BJ (cell line): ENCODE measurements around the gene ANKMY2. TPM values are rescaled to one million over a fixed set of nuclear protein-coding genes. Genes with fewer than 3 reads are reported as not detected.

Source experiments
- CTCF ChIA-PET: fragments of 350-600 bp; formaldehyde crosslinking; extraction: SDS; loops from one replicate; lab custom pipeline; 2021; ENCODE audit warnings: antibody characterized with exemption, inconsistent platforms; lab: Yijun Ruan, JAX
- POLR2A ChIA-PET: fragments of 300-600 bp; sonication (Branson Sonifier 250); formaldehyde crosslinking; extraction: SDS; loops from one replicate; lab custom pipeline; 2021; ENCODE audit warnings: antibody characterized with exemption; lab: Charles Lee
- DNase-seq: peaks from one replicate; pipeline ENCODE4 v3.0.0-alpha.2; 2011; ENCODE audit warnings: low read depth
- H3K27me3 ChIP-seq: 2 replicates; pipeline ENCODE4 v1.6.0; 2011; ENCODE audit warnings: low read length; ENCODE audit not compliant: control insufficient read depth, insufficient read depth
- H3K36me3 ChIP-seq: 2 replicates; pipeline ENCODE4 v1.5.1; 2011; ENCODE audit warnings: low read length; ENCODE audit not compliant: control insufficient read depth, insufficient read depth
- H3K4me3 ChIP-seq: 2 replicates; pipeline ENCODE4 v1.5.1; 2011; ENCODE audit warnings: low read depth, mild to moderate bottlenecking, control low read depth, low read length
- CTCF ChIP-seq: IDR thresholded peaks from 2 replicates; pipeline ENCODE4 v1.5.1; 2011; ENCODE audit warnings: low read depth, mild to moderate bottlenecking, control low read depth, inconsistent platforms, low read length, moderate library complexity; ENCODE audit not compliant: insufficient read depth
- polyA plus RNA-seq: library from polyadenylated mRNA; depleted of rRNA; stranded (reverse); fragments of >200 nt; gene quantifications from 2 replicates; pipeline ENCODE4 v1.2.3, GENCODE V29; 2011

The ANKMY2 gene
- polyA plus RNA-seq, 1 experiment, result 14.7 TPM

GRCh38 chr7:16675277-16675676, 29.7 kb upstream of the ANKMY2 start:
- Histone ChIP-seq H3K4me3 (no peak overlapping the region), H3K36me3 (no peaks in the 10 kb centered on the region), H3K27me3 (no peaks in the 10 kb centered on the region)
- DNase-seq, result no peak
- TF ChIP-seq CTCF, result no peak
- POLR2A ChIA-PET, result no interaction called here
- CTCF ChIA-PET, result interaction anchor here (0.7 kb wide), 1 partner anchor 24 kb away, joined by 3 read pairs; no protein-coding TSS in a partner anchor

GRCh38 chr7:16671811-16672210, 26.3 kb upstream of the ANKMY2 start:
- Histone ChIP-seq H3K36me3 (no peaks in the 10 kb centered on the region; the same call in 1 of the 2 replicates), H3K4me3 (no peak overlapping the region), H3K27me3 (no peaks in the 10 kb centered on the region)
- POLR2A ChIA-PET, result no interaction called here
- no peak for DNase-seq
- CTCF ChIA-PET, result no interaction called here
- TF ChIP-seq CTCF, result no peak

GRCh38 chr7:16670731-16671344, 25.3 kb upstream of the ANKMY2 start:
- Histone ChIP-seq H3K36me3 (no peaks in the 10 kb centered on the region; the same call in 1 of the 2 replicates), H3K4me3 (no peak overlapping the region), H3K27me3 (no peaks in the 10 kb centered on the region)
- CTCF ChIA-PET, result no interaction called here
- TF ChIP-seq CTCF, result no peak
- POLR2A ChIA-PET, result no interaction called here
- no peak for DNase-seq

- no peak for TF ChIP-seq CTCF
- ChIA-PET CTCF (no interaction called here), POLR2A (interaction anchor here (0.7 kb wide), 2 partner anchors 10 to 25 kb away, joined by 3 read pairs; no protein-coding TSS in a partner anchor)
- H3K4me3 ChIP-seq, result no peak overlapping the region
- H3K27me3 ChIP-seq, result no peaks in the 10 kb centered on the region
- H3K36me3 ChIP-seq, result no peaks in the 10 kb centered on the region; the same call in 1 of the 2 replicates
- DNase-seq, result no peak
Observed at GRCh38 chr7:16670021-16670420, 24.5 kb upstream of the ANKMY2 start.

- Histone ChIP-seq H3K4me3 (no peak overlapping the region), H3K36me3 (no peaks in the 10 kb centered on the region; the same call in 1 of the 2 replicates), H3K27me3 (no peaks in the 10 kb centered on the region)
- DNase-seq, result no peak
- ChIA-PET CTCF (no interaction called here), POLR2A (interaction anchor here (0.7 kb wide), 1 partner anchor 9 kb away, joined by 3 read pairs; no protein-coding TSS in a partner anchor)
- TF ChIP-seq CTCF, result no peak
Observed at GRCh38 chr7:16669581-16669980, 24.0 kb upstream of the ANKMY2 start.
